ENCODE results near the gene ATXN1L.

GRCh38 chr16:71873199-71873598 is 27.4 kb downstream of the ATXN1L start:
- TF ChIP-seq CTCF (IDR thresholded peaks at IDR 0.05), result no peak
- no peak for TF ChIP-seq RFX5 (IDR thresholded peaks at IDR 0.05; ENCODE audit: low read length)
- TF ChIP-seq NRF1 (IDR thresholded peaks at IDR 0.05; ENCODE audit: low read depth, low read length), result no peak
- TF ChIP-seq FOXM1 (IDR thresholded peaks at IDR 0.05; ENCODE audit: low read depth), result no peak
- TF ChIP-seq YY1 (IDR thresholded peaks at IDR 0.05; ENCODE audit: low read depth), result no peak
- TF ChIP-seq REST (IDR thresholded peaks at IDR 0.05; ENCODE audit: low read depth, low read length), result no peak
- no peak for TF ChIP-seq USF2 (IDR thresholded peaks at IDR 0.05; ENCODE audit: borderline replicate concordance, low read depth, low read length)
- TF ChIP-seq MAX (IDR thresholded peaks at IDR 0.05; ENCODE audit: low read depth), result no peak
- no peak for TF ChIP-seq TEAD4 (IDR thresholded peaks at IDR 0.05; ENCODE audit: borderline replicate concordance, insufficient read depth)
- TF ChIP-seq POLR2AphosphoS5 (IDR thresholded peaks at IDR 0.05; ENCODE audit: low read depth, low read length), result no peak
- no peak for TF ChIP-seq TAF1 (IDR thresholded peaks at IDR 0.05; ENCODE audit: borderline replicate concordance, low read depth, low read length)
- TF ChIP-seq RAD21 (IDR thresholded peaks at IDR 0.05; ENCODE audit: low read length), result no peak
- TF ChIP-seq ELF1 (IDR thresholded peaks at IDR 0.05), result no peak
- no peak for TF ChIP-seq PBX3 (IDR thresholded peaks at IDR 0.05)

All from SK-N-SH (cell line).